ENCODE data around the gene ARHGAP31.
"Not testable (repeated sequence)": the region's sequence is repeated elsewhere in the genome, so short reads cannot be mapped to it uniquely, and the experiment has no call there.

Gene ARHGAP31

GRCh38 chr3:119322021-119322834, 28.0 kb downstream of the ARHGAP31 start:
- peak; percentile 69 for DNase-seq (ENCODE audit: low read depth, low spot score)

- DNase-seq (ENCODE audit: low read depth, low spot score), result peak; percentile 94
Observed at GRCh38 chr3:119322835-119323722, 28.9 kb downstream of the ARHGAP31 start.

DNA sequence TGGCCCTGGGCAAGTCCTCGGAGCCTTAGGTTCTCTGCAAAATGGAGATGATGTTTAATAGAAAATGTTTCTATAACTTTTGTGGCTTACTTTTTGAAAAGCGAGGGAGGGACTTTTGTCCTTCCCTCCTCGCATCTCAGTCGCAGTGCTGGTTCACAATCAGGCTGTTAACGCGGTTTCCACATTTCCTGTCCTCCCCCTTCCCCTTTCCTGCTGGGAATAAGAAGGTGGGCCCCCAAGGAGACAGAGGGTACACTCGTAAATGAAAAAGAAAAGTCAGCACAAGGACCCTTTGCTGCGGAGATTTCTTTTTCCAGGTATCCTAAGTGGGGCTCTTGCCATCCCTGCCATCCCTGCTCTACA, 29.5 kb downstream of the ARHGAP31 start:
- DNase-seq (ENCODE audit: low read depth, low spot score), result no peak

DNA sequence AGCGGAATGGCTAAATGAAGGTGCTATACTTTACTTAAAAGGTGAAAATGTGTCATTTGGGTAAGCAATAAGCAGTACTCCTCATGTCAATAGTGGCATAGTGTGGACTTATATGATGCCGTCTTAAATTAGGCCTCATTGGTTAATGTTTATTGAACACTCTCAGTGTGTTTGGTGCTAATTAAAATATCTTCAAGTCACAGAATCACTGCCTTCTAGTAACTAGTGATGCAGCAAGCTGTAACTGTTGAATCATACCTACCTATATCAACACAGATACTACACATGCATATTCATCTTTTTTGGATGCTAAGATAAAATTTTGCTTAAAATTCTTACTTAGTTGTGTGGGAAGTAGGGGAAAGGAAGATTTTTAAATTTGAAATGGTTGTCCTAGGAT, 30.7 kb downstream of the ARHGAP31 start:
- no peak for DNase-seq (ENCODE audit: low read depth, low spot score)

DNA sequence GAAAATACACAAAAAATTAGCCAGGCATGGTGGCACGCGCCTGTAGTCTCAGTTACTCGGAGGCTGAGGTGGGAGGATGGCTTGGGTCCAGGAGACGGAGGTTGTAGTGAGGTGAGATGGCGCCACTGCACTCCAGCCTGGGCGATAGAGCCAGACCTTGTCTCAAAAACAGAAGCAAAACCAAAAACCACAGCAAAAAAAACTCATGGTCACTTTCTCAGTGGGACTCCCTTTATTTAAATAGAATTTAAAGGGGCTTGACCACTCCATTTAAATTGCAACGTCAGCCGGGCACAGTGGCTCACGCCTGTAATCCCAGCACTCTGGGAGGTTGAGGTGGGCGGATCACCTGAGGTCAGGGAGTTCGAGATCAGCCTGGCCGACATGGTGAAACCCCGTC, 32.8 kb downstream of the ARHGAP31 start:
- DNase-seq (ENCODE audit: low read depth, low spot score), result no peak

- DNase-seq (ENCODE audit: low read depth, low spot score), result no peak
Observed at GRCh38 chr3:119329551-119329950, 35.4 kb downstream of the ARHGAP31 start.

DNA sequence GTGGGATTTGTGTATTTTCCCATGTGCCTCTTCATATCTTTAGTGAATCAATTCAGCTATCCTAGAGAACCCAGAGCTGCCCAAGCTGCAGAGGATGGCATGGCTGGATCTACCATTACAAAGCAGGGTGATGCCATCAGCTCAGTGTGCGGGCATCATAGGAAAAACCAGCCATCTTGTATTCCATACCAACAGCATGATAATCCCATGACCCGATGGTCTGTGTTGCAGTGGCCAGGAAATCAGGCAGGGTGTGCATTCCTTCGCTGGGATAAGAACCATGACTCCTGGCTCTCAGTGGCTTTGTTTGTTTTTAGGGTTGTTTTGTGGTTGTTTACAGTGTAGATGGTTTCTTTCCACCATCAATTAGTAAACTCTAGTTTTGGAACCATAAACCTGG, 36.0 kb downstream of the ARHGAP31 start:
- no peak for DNase-seq (ENCODE audit: low read depth, low spot score)

- DNase-seq (ENCODE audit: low read depth, low spot score), result no peak
Observed at GRCh38 chr3:119330858-119331257, 36.7 kb downstream of the ARHGAP31 start.

DNA sequence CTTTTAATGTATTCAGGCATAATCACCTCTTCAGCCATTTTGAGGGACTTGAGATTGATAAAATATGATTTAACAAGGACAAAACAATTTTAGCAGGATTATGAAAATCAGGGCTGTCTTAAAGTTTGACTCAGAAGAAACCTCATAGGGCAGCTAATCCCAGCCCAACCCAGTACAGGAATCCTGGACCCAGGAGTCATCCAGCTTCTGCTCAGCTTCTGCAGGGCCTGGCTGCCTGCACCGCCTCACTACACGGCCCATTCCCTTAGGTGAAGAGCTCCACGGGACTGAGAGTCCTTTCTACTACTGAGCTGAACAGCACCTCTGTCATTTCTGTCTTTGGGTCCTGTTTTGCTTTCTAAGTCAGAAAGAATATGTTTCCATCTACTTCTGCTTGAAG, 37.5 kb downstream of the ARHGAP31 start:
- peak; percentile 44 for DNase-seq (ENCODE audit: low read depth, low spot score)

GRCh38 chr3:119333773-119334509, 39.8 kb downstream of the ARHGAP31 start:
- DNase-seq (ENCODE audit: low read depth, low spot score), result no peak

DNA sequence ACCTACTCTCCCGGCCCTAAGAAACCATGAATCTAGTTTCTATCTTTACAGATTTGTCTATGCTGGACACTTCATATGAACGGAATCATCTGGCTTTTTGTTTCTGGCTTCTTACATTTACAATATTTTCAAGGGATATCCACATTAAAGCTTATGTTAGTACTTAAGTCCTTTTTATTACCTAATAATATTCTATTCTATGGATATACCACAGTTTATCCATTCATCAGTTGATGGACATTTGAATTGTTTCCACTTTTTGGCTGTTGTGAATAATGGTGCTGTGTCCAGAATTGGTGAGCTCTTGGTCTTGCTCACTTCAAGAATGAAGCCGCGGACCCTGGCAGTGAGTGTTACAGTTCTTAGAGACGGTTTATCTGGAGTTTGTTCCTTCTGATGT, 42.6 kb downstream of the ARHGAP31 start:
- no peak for DNase-seq (ENCODE audit: low read depth, low spot score)

- not testable (repeated sequence) for DNase-seq (ENCODE audit: low read depth, low spot score)
Observed at GRCh38 chr3:119337407-119337806, 43.2 kb downstream of the ARHGAP31 start.

DNA sequence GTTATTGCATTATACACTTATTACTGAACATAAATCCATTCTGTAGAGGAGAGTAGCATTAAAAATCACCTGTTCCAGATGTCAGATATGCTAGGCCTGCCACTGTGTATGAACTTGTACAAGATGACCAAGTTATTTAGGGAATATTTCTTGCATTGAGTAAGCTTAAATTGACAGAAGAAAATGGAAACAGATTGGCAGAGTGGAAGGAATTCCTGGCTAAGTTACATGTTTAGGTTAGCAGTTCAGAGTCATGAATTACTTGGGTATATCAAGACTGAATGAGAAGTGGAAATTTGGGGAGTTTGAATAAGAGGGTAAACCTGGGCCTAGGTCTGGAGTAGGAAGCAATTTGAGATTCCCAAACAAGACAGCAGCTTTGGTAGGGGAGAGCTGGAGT, 44.6 kb downstream of the ARHGAP31 start:
- DNase-seq (ENCODE audit: low read depth, low spot score), result peak; percentile 44

DNA sequence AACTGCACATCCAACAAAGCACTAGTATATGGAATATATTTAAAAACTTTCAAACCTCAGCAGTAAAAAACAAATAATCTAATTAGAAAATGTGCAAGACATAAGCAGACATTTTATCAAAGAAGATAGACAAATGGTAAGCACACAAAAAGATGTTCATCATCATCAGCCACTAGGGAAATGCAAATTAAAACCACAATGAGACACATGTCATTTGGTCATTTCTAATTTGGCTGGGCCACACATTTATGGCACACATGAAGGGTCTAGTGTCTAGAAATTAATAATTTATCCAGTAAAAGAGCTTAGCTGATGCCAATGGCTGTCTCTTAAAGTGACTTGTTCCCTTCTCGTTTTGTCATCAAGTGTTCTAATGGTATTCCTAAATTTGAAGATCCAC, 45.8 kb downstream of the ARHGAP31 start:
- no peak for DNase-seq (ENCODE audit: low read depth, low spot score)

- DNase-seq (ENCODE audit: low read depth, low spot score), result no peak
Observed at GRCh38 chr3:119340446-119340845, 46.3 kb downstream of the ARHGAP31 start.

GRCh38 chr3:119342176-119342575, 48.0 kb downstream of the ARHGAP31 start:
- no peak for DNase-seq (ENCODE audit: low read depth, low spot score)

DNA sequence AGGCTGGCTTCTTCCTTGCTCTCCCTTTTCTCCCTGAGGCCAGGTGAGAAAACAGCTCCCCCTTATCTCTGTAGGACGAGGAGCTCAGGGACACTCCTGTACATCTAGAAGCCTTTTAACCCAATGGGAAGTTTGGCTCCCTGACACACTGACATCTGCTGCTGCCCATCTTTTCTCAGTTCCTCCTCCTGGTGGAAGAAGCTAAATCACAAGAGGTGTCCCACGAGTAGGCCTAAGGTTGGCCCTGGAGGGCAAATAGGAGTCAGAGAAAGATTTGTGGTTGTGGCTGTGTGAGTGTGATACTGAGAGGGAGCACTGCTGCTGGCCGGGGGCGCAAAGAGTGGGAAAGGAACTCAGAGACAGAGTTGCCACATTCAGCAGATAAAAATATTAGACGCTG, 49.5 kb downstream of the ARHGAP31 start:
- no peak for DNase-seq (ENCODE audit: low read depth, low spot score)

- no peak for DNase-seq (ENCODE audit: low read depth, low spot score)
Observed at GRCh38 chr3:119346076-119346496, 51.9 kb downstream of the ARHGAP31 start.

GRCh38 chr3:119347036-119347435, 52.9 kb downstream of the ARHGAP31 start:
- no peak for DNase-seq (ENCODE audit: low read depth, low spot score)

DNA sequence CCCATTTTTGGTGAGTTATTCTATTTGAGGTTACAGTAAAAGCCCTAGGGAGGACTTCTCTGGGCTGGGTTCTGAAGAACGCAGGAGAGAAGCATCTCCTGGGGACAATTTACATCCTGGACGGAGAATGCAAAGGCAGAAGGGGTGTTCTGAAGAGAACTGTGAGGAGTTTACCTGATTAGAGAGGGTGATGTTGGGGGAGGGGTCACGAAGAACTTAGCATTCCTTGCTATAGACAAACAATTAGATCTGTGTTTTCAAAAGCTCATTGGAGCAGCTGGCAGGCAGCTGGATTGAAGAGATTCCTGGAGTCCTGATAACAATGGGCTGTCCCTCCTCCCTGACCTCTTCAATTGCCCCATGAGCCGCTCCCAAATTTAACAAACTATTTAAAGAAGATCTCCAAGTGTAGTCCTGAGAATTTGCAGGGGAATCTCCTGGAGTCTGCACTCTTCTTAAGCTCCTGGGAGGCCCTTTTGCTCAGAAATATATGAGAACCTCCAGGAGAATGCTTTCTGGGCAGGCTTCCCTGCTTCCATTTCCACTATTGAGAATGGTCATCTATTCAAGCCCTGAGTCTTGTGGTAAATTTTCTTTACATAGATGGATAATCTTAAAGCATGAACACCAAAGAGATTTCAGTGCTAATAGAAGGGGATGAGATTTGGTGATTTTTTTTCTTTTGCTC, 55.3 kb downstream of the ARHGAP31 start:
- peak; percentile 20 for DNase-seq (ENCODE audit: low read depth, low spot score)

DNA sequence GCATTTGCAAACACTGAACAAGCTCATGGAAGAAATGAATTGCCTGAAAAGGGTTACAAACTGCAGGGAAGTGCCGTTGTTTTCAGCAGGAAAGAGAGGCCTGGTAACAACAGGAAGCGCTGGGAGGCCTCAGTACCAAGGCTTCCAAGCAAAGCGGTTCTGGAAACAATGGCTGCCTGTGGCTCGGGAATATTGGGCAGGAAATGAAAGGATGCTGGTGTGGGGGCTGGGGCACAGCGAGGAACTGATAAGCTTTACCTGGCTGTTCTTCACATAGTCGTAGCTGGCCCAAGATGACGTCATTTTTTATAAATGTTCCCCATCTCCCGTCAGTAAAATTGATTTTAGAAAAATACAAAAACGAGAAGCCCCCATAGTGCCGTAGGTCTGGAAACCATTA, 55.9 kb downstream of the ARHGAP31 start:
- DNase-seq (ENCODE audit: low read depth, low spot score), result peak; percentile 21

Data from astrocyte of the hippocampus (primary cell).